SK-N-MC (cell line): ENCODE measurements around the gene KDM2A.
"Not testable (repeated sequence)": the region's sequence is repeated elsewhere in the genome, so short reads cannot be mapped to it uniquely, and the experiment has no call there.

Experiments used
- DNase-seq: peaks from one replicate; pipeline ENCODE4 v3.0.0-alpha.2; 2011; ENCODE audit warnings: low read depth, low spot score
- H3K27ac ChIP-seq: fragments of 200-600 bp; sonication (generic); 2 replicates; pipeline ENCODE4 v1.5.1; 2016; ENCODE audit warnings: mixed run types
- H3K36me3 ChIP-seq: fragments of 200-600 bp; sonication (generic); 2 replicates; pipeline ENCODE4 v1.6.1; 2017; ENCODE audit warnings: antibody characterized with exemption, low read length, mixed read lengths; ENCODE audit not compliant: insufficient read depth
- H3K4me3 ChIP-seq: fragments of 200-600 bp; sonication (generic); 2 replicates; pipeline ENCODE4 v1.5.1; 2016
- H3K9ac ChIP-seq: fragments of 200-600 bp; sonication (generic); 2 replicates; pipeline ENCODE4 v1.8.0; 2017; ENCODE audit warnings: mixed run types, mixed read lengths; ENCODE audit not compliant: insufficient read length
- H3K9me3 ChIP-seq: fragments of 200-600 bp; sonication (generic); 2 replicates; pipeline ENCODE4 v1.6.1; 2017; ENCODE audit warnings: low read depth, mild to moderate bottlenecking, antibody characterized with exemption, low read length, moderate library complexity, mixed read lengths
- EZH2 ChIP-seq: fragments of 200-600 bp; sonication (generic); IDR thresholded peaks from one replicate; pipeline ENCODE4 v1.6.1; 2017; ENCODE audit warnings: antibody characterized with exemption
- FOXP2 ChIP-seq: optimal IDR thresholded peaks from 2 replicates; pipeline ENCODE3; 2011; ENCODE audit warnings: mild to moderate bottlenecking, moderate library complexity; ENCODE audit not compliant: insufficient read depth; ENCODE audit errors: extremely low read length, control extremely low read depth
- POLR2AphosphoS5 ChIP-seq: IDR thresholded peaks from 2 replicates; pipeline ENCODE4 v1.6.1; 2012; ENCODE audit warnings: mild to moderate bottlenecking, low read depth, low read length, borderline replicate concordance

KDM2A gene

GRCh38 chr11:67199751-67200150 lies 80.7 kb downstream of the KDM2A start:
- Histone ChIP-seq H3K9me3 (no peaks in the 10 kb centered on the region), H3K36me3 (peaks cover 20% of the 10 kb centered on the region), H3K4me3 (no peak overlapping the region), H3K27ac (no peak overlapping the region), H3K9ac (no peak overlapping the region)
- no peak for TF ChIP-seq POLR2AphosphoS5
- no peak for TF ChIP-seq FOXP2
- TF ChIP-seq EZH2, result no peak
- no peak for DNase-seq

GRCh38 chr11:67202028-67202427 lies 83.0 kb downstream of the KDM2A start:
- no peak overlapping the region for H3K27ac ChIP-seq
- no peaks in the 10 kb centered on the region for H3K9me3 ChIP-seq
- DNase-seq, result no peak
- H3K36me3 ChIP-seq, result peaks cover 24% of the 10 kb centered on the region
- H3K4me3 ChIP-seq, result no peak overlapping the region
- no peak overlapping the region for H3K9ac ChIP-seq
- TF ChIP-seq POLR2AphosphoS5, result no peak

GRCh38 chr11:67204822-67205221 lies 85.8 kb downstream of the KDM2A start:
- DNase-seq, result no peak
- TF ChIP-seq FOXP2 (no peak), EZH2 (no peak), POLR2AphosphoS5 (no peak)
- H3K36me3 ChIP-seq, result peaks cover 25% of the 10 kb centered on the region
- no peak overlapping the region for H3K9ac ChIP-seq
- H3K9me3 ChIP-seq, result no peaks in the 10 kb centered on the region
- peak overlapping the region; percentile 57; the same call in 1 of the 2 replicates for H3K27ac ChIP-seq
- no peak overlapping the region for H3K4me3 ChIP-seq

- not testable (repeated sequence) for H3K9ac ChIP-seq, H3K9me3 ChIP-seq, H3K27ac ChIP-seq, DNase-seq, H3K4me3 ChIP-seq
- peaks cover 37% of the 10 kb centered on the region for H3K36me3 ChIP-seq
Observed at GRCh38 chr11:67209222-67209621, 90.2 kb downstream of the KDM2A start.

GRCh38 chr11:67211656-67212436 lies 92.8 kb downstream of the KDM2A start:
- TF ChIP-seq POLR2AphosphoS5 (no peak), FOXP2 (no peak), EZH2 (no peak)
- H3K9me3 ChIP-seq, result no peaks in the 10 kb centered on the region
- H3K36me3 ChIP-seq, result peaks cover 48% of the 10 kb centered on the region
- peak overlapping the region; percentile 34; the same call in 1 of the 2 replicates for H3K27ac ChIP-seq
- no peak overlapping the region for H3K4me3 ChIP-seq
- H3K9ac ChIP-seq, result no peak overlapping the region
- DNase-seq, result no peak

GRCh38 chr11:67213178-67213621 lies 94.1 kb downstream of the KDM2A start:
- TF ChIP-seq FOXP2, result no peak
- no peak for TF ChIP-seq POLR2AphosphoS5
- TF ChIP-seq EZH2, result no peak
- no peak overlapping the region for H3K9ac ChIP-seq
- no peak overlapping the region for H3K27ac ChIP-seq
- H3K36me3 ChIP-seq, result peaks cover 51% of the 10 kb centered on the region
- no peak overlapping the region for H3K4me3 ChIP-seq
- H3K9me3 ChIP-seq, result no peaks in the 10 kb centered on the region
- DNase-seq, result no peak

GRCh38 chr11:67227726-67228125 lies 108.7 kb downstream of the KDM2A start:
- peaks cover 65% of the 10 kb centered on the region for H3K36me3 ChIP-seq
- no peak overlapping the region for H3K4me3 ChIP-seq
- no peak for DNase-seq
- no peaks in the 10 kb centered on the region for H3K9me3 ChIP-seq
- no peak overlapping the region for H3K27ac ChIP-seq
- TF ChIP-seq FOXP2, result no peak
- H3K9ac ChIP-seq, result no peak overlapping the region

- Histone ChIP-seq H3K36me3 (peaks cover 57% of the 10 kb centered on the region), H3K9me3 (no peaks in the 10 kb centered on the region), H3K9ac (no peak overlapping the region), H3K27ac (no peak overlapping the region), H3K4me3 (no peak overlapping the region)
- DNase-seq, result no peak
- no peak for TF ChIP-seq EZH2
- no peak for TF ChIP-seq FOXP2
- TF ChIP-seq POLR2AphosphoS5, result no peak
Observed at GRCh38 chr11:67230406-67230805, 111.3 kb downstream of the KDM2A start.

GRCh38 chr11:67230886-67231285 lies 111.8 kb downstream of the KDM2A start:
- TF ChIP-seq EZH2, result no peak
- TF ChIP-seq FOXP2, result no peak
- no peak for TF ChIP-seq POLR2AphosphoS5
- DNase-seq, result no peak
- Histone ChIP-seq H3K9me3 (no peaks in the 10 kb centered on the region), H3K9ac (no peak overlapping the region), H3K4me3 (no peak overlapping the region), H3K27ac (no peak overlapping the region), H3K36me3 (peaks cover 56% of the 10 kb centered on the region)
